Gastroesophageal sphincter (tissue), 4 donors: ENCODE data around the gene WRNIP1. TPM values are rescaled to one million over a fixed set of nuclear protein-coding genes. Genes with fewer than 3 reads are reported as not detected.

Experiments used
- ATAC-seq: fragments of 150-250 bp; one replicate; pipeline ENCODE4 v1.9.1; 2016; ENCODE audit warnings: mild to moderate bottlenecking, moderate library complexity
- H3K27ac ChIP-seq, 4 donors: fragments of 200-600 bp; sonication (generic) in 3 of 4; 1 replicate in 3 of 4; 2 replicates in 1 of 4; pipeline ENCODE4 v1.5.1; 2016 to 2019
- H3K27me3 ChIP-seq: fragments of 200-600 bp; sonication (generic); one replicate; pipeline ENCODE4 v1.5.1; 2019
- H3K36me3 ChIP-seq, 2 donors: fragments of 200-600 bp; sonication (generic); one replicate each; pipeline ENCODE4 v1.5.1; 2019; ENCODE audit warnings: control low read depth in 1 of 2
- H3K4me1 ChIP-seq, 3 donors: fragments of 200-600 bp; sonication (generic); 1 replicate in 2 of 3; 2 replicates in 1 of 3; pipeline ENCODE4 v1.5.1; 2016 to 2019; ENCODE audit warnings: control low read depth in 2 of 3
- H3K4me3 ChIP-seq, 2 donors: fragments of 200-600 bp; sonication (generic); one replicate each; pipeline ENCODE4 v1.5.1; 2019; ENCODE audit warnings: mild to moderate bottlenecking in 1 of 2, moderate library complexity in 1 of 2
- H3K9me3 ChIP-seq, 3 donors: fragments of 200-600 bp; sonication (generic); one replicate each; pipeline ENCODE4 v1.5.1; 2017 to 2019; ENCODE audit warnings: control low read depth in 2 of 3
- EP300 ChIP-seq: sonication (generic); formaldehyde crosslinking; IDR thresholded peaks from one replicate; pipeline ENCODE4 v1.6.1; 2017; ENCODE audit warnings: antibody characterized with exemption, mild to moderate bottlenecking
- POLR2A ChIP-seq, 2 donors: fragments of 450-650 bp; IDR thresholded peaks; one replicate each; pipeline ENCODE4 v1.6.1; 2017; ENCODE audit warnings: antibody characterized with exemption in 2 of 2, mild to moderate bottlenecking in 2 of 2, moderate library complexity in 1 of 2
- POLR2AphosphoS5 ChIP-seq: sonication (generic); formaldehyde crosslinking; IDR thresholded peaks from one replicate; pipeline ENCODE4 v1.6.1; 2017; ENCODE audit warnings: antibody characterized with exemption
- WGBS, 2 donors: methylation state at CpG; one replicate each; pipeline ENCODE4 v1.1.5; 2018; ENCODE audit warnings: low coverage in 1 of 2; 5-methylcytosine and 5-hydroxymethylcytosine counted together
- total RNA-seq, 4 donors: library from RNA; depleted of rRNA; stranded (reverse); fragments of >200 nt; gene quantifications; one replicate each; pipeline ENCODE4 v1.1.0, GENCODE V29; 2016
- TF ChIP-seq, protein P1 (sequence below), 4 experiments: fragments of 200-600 bp in 2 of 4; fragments of 450-650 bp in 2 of 4; sonication (generic) in 1 of 4; IDR thresholded peaks; one replicate each; pipeline ENCODE4 v1.5.1; 2017 to 2019; ENCODE audit warnings: antibody characterized with exemption in 4 of 4, mild to moderate bottlenecking in 2 of 4, moderate library complexity in 2 of 4

WRNIP1 gene
- total RNA-seq, 4 donors from 2014 or later, result 48.1 to 66.1 (median 57.1) TPM

DNA sequence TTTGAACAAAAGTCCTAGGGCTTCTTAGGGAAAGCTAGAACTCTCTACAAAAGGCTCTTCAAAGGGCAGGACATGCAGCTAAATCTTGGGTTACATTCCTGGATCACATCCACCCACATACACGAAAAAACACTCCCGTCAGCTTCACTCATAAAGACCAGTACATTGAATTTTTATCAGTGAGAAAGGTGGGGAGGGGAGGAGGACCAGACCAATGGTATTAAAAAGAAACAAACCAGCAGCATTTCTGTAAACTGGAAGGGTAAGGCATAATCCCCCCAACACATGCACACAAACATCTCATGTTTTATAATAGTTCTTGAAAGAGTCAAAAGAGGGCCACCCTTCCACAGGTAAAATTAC is 46.1 kb upstream of the WRNIP1 start:
- no peak for ATAC-seq
- TF ChIP-seq POLR2AphosphoS5, result no peak
- TF ChIP-seq POLR2A (IDR thresholded peaks at IDR 0.05), result no peak
- TF ChIP-seq EP300, result no peak
- TF ChIP-seq, protein P1, sequence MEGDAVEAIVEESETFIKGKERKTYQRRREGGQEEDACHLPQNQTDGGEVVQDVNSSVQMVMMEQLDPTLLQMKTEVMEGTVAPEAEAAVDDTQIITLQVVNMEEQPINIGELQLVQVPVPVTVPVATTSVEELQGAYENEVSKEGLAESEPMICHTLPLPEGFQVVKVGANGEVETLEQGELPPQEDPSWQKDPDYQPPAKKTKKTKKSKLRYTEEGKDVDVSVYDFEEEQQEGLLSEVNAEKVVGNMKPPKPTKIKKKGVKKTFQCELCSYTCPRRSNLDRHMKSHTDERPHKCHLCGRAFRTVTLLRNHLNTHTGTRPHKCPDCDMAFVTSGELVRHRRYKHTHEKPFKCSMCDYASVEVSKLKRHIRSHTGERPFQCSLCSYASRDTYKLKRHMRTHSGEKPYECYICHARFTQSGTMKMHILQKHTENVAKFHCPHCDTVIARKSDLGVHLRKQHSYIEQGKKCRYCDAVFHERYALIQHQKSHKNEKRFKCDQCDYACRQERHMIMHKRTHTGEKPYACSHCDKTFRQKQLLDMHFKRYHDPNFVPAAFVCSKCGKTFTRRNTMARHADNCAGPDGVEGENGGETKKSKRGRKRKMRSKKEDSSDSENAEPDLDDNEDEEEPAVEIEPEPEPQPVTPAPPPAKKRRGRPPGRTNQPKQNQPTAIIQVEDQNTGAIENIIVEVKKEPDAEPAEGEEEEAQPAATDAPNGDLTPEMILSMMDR (IDR thresholded peaks at IDR 0.05), result no peak

DNA sequence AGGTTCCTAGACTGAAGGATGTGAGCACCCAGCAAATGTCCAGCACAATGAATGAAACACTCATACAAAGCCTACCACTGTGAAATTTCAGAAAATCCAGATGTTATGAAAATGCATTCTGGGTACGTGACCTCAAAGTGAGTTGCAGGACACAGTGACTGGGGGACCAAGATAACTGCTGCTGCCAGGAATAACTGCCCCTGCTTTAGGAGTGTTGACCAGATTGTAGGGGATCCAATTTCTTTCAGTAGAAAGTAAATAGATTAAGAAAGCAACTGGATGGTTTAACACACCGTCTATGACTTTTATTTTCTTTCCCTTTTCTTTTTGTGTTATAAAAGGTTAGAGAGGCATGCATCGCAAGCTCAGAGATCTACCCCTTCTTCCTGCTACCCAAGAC is 44.0 kb upstream of the WRNIP1 start:
- Histone ChIP-seq H3K27ac (no peak overlapping the region), H3K4me3 (no peak overlapping the region), H3K4me1 (peaks cover 0 to under 1% (median 0%) of the 10 kb centered on the region in 3 donors), H3K9me3 (no peaks in the 10 kb centered on the region), H3K36me3 (no peaks in the 10 kb centered on the region), H3K27me3 (no peaks in the 10 kb centered on the region)
- 72 to 81% methylated on average over 3 of the region's 3 CpGs for WGBS, 2 donors
- TF ChIP-seq, protein P1 (IDR thresholded peaks at IDR 0.05), result no peak
- no peak for TF ChIP-seq EP300
- TF ChIP-seq POLR2AphosphoS5, result no peak
- TF ChIP-seq POLR2A (IDR thresholded peaks at IDR 0.05), result no peak
- ATAC-seq, result no peak

More for the DNA sequence above, 46.1 kb upstream of the WRNIP1 start:
- H3K4me1 ChIP-seq, result peaks cover 0 to 5% (median 0%) of the 10 kb centered on the region in 3 donors
- no peak overlapping the region for H3K27ac ChIP-seq
- 56 to 80% methylated on average over 2 of the region's 2 CpGs for WGBS, 2 donors
- H3K4me3 ChIP-seq, result no peak overlapping the region
- no peaks in the 10 kb centered on the region for H3K27me3 ChIP-seq
- H3K9me3 ChIP-seq, result no peaks in the 10 kb centered on the region
- H3K36me3 ChIP-seq, result no peaks in the 10 kb centered on the region

GRCh38 chr6:2725364-2725988 is 39.7 kb upstream of the WRNIP1 start:
- TF ChIP-seq POLR2A (IDR thresholded peaks at IDR 0.05) (no peak), EP300 (no peak), POLR2AphosphoS5 (no peak)
- TF ChIP-seq, protein P1 (IDR thresholded peaks at IDR 0.05), result no peak
- Histone ChIP-seq H3K36me3 (no peaks in the 10 kb centered on the region), H3K27me3 (no peaks in the 10 kb centered on the region), H3K9me3 (no peaks in the 10 kb centered on the region), H3K27ac (no peak overlapping the region), H3K4me1 (peaks cover 0 to 21% (median 0%) of the 10 kb centered on the region in 3 donors), H3K4me3 (no peak overlapping the region)
- WGBS, 2 donors, result 85 to 88% methylated on average over 8 of the region's 8 CpGs
- no peak for ATAC-seq

DNA sequence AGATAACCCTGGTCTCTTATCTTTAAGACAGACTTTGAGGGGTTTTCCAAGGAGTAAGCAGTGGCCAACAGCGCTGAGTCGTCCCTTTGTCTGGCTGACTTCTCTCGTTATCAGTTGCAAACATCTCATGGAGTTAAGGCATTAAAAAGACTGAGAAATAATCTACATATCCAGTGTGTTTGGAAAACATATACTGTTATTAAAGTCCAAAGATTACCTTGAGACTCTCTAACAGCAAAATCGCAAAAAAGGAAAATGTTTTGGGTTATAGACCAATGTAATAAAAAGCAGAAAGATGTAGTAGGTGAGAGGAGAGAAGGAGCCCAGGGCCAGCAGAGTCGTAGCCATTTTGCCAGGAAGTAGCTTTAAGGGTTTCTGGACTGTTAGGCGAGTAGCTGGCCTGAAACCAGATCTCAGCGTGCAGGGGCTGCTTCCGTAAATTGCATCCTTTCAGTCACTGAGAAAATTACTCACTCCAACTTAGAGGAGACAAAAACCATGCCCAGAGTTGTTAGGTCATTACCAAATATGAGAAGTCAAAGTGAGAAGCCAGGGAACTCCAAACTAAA is 39.1 kb upstream of the WRNIP1 start:
- Histone ChIP-seq H3K27me3 (no peaks in the 10 kb centered on the region), H3K27ac (no peak overlapping the region), H3K4me3 (no peak overlapping the region), H3K4me1 (peaks cover 0 to 27% (median 0%) of the 10 kb centered on the region in 3 donors), H3K36me3 (no peaks in the 10 kb centered on the region), H3K9me3 (no peaks in the 10 kb centered on the region)
- TF ChIP-seq POLR2AphosphoS5 (no peak), POLR2A (IDR thresholded peaks at IDR 0.05) (no peak), EP300 (no peak)
- TF ChIP-seq, protein P1 (IDR thresholded peaks at IDR 0.05), result no peak
- ATAC-seq, result no peak
- 31 to 33% methylated on average over 5 to 8 of the region's 8 CpGs for whole genome bisulfite sequencing, 2 donors

DNA sequence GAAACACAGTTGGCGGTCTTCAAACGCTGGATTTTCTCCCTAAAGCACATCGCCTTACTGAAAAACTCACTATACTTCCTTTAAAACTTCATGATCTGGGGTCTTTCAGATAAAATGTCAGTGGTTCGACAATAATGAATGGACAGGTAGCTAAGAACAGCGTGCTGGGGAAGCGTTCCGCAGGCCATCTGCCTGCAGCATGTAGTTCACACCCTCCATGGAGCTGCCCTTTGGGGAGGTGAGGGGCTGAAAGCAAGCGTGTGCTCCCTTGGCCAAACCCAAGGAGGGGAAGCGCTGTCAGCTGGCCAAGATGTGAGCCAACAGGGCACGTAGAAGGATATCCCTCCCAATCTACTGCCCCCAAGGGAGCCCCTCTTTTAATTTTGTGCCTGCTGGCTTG is 35.3 kb upstream of the WRNIP1 start:
- no peak for TF ChIP-seq POLR2A (IDR thresholded peaks at IDR 0.05)
- TF ChIP-seq POLR2AphosphoS5, result no peak
- TF ChIP-seq EP300, result no peak
- TF ChIP-seq, protein P1 (IDR thresholded peaks at IDR 0.05), result no peak
- no peak for ATAC-seq

More for the DNA sequence above, 35.3 kb upstream of the WRNIP1 start:
- Histone ChIP-seq H3K4me1 (peaks cover 0 to 59% (median 4%) of the 10 kb centered on the region in 3 donors), H3K27ac (no peak overlapping the region), H3K4me3 (no peak overlapping the region), H3K36me3 (no peaks in the 10 kb centered on the region), H3K9me3 (no peaks in the 10 kb centered on the region), H3K27me3 (no peaks in the 10 kb centered on the region)
- 96 to 100% methylated on average over 1 to 5 of the region's 10 CpGs for WGBS, 2 donors
